ENCODE data around the gene NXPH4. TPM values are rescaled to one million over a fixed set of nuclear protein-coding genes. Genes with fewer than 3 reads are reported as not detected.

Gene NXPH4
- total RNA-seq, 1 donor from 2014 or later: 0.82 TPM

DNA sequence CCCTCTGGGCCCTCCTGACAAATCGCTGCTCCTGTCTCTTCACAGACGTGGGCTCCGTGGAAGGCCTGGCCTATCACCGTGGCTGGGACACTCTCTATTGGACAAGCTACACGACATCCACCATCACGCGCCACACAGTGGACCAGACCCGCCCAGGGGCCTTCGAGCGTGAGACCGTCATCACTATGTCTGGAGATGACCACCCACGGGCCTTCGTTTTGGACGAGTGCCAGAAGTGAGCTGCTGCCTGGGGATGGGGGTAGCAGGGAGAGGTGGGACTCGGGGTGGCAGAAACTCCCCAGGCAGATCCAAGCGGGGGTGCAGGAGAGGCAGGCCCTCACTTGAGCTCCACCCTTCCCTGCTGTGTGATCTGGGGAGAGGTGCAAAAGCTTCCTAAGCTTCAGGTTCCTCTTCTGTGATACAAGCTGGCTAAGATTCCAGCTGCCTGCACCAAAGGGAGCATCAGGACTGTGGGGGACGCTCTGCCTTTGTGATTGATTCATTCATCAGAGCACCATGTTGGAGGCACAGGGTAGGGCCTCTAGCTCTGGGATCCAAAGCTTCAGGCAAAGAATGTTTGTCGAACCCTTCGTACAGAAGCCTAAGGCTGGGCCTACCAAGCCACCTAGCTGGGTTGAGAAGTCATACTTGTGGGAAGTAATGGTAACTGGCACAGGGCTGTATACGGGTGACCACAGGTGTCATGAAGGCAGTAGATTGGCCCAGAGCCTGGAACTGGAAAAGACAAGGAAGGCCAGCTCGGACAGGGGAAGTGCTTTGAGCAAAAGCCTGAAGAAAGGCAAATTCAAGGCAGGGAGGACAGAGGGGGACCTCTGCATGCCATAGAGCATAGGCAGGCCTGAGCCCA lies 29.1 kb upstream of the NXPH4 start:
- peaks cover 5% of the 10 kb centered on the region for H3K4me1 Mint-ChIP-seq (ENCODE audit: low read depth)
- H3K36me3 Mint-ChIP-seq (ENCODE audit: low read depth): no peaks in the 10 kb centered on the region
- intact Hi-C loops (cut with micrococcal nuclease): loop anchor here (10.0 kb wide), 1 partner anchor 433 kb away; the partner anchor contains the start of gene PRIM1
- H3K27me3 Mint-ChIP-seq (ENCODE audit: low read depth): no peaks in the 10 kb centered on the region
- H3K9me3 Mint-ChIP-seq: no peaks in the 10 kb centered on the region
- H3K27ac Mint-ChIP-seq: no peak overlapping the region
- no peak overlapping the region for H3K4me3 Mint-ChIP-seq (ENCODE audit: low read depth)
- DNase-seq (ENCODE audit: low spot score): no peak

DNA sequence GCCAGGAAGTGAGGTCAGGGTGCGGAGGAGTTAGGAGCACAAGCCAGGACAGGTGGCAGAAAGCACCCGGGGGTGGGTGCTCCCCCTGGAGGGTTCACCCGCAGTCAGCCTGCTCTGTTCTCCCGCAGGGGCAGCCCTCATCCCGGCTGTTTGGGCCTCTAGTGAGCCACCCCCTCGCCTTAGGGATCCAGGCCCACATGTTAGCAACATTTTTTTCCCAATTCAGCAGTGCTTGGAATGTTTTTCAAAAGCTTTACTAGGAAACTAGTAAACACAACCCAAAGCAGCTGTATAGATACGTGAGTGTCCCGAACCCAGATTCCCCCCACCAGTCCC lies 28.5 kb upstream of the NXPH4 start:
- DNase-seq (ENCODE audit: low spot score): no peak
- intact Hi-C loops (cut with micrococcal nuclease): loop anchor here (10.0 kb wide), 1 partner anchor 433 kb away; the partner anchor contains the start of gene PRIM1
- Mint-ChIP-seq H3K27ac (no peak overlapping the region), H3K27me3 (ENCODE audit: low read depth) (no peaks in the 10 kb centered on the region), H3K9me3 (no peaks in the 10 kb centered on the region), H3K4me3 (ENCODE audit: low read depth) (no peak overlapping the region), H3K4me1 (ENCODE audit: low read depth) (peaks cover under 1% of the 10 kb centered on the region), H3K36me3 (ENCODE audit: low read depth) (no peaks in the 10 kb centered on the region)

DNA sequence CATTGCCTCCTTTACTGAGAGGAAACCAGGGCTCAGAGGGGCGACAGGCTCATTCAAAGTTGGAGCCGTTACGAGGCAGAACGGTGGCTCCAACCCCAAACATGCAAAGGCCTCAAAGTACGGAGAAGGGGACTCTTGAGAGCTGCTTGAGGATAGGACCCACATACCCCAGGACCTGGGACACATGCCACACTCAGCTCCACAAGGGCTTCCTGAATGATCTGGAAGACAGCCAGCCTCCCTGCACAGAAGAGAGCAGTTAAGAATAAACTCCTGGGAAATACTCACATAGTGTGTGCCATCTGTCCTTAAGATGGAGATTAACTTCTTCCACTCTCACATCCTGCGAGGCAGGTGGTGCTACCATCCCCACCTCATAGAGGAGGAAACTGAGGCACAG lies 26.6 kb upstream of the NXPH4 start:
- intact Hi-C loops (cut with micrococcal nuclease): no loop called here
- no peaks in the 10 kb centered on the region for H3K9me3 Mint-ChIP-seq
- no peak overlapping the region for H3K4me3 Mint-ChIP-seq (ENCODE audit: low read depth)
- no peak overlapping the region for H3K27ac Mint-ChIP-seq
- H3K27me3 Mint-ChIP-seq (ENCODE audit: low read depth): no peaks in the 10 kb centered on the region
- H3K4me1 Mint-ChIP-seq (ENCODE audit: low read depth): no peaks in the 10 kb centered on the region
- H3K36me3 Mint-ChIP-seq (ENCODE audit: low read depth): no peaks in the 10 kb centered on the region
- no peak for DNase-seq (ENCODE audit: low spot score)

GRCh38 chr12:57190821-57191220 lies 25.8 kb upstream of the NXPH4 start:
- DNase-seq (ENCODE audit: low spot score): no peak
- H3K9me3 Mint-ChIP-seq: no peaks in the 10 kb centered on the region
- no peak overlapping the region for H3K4me3 Mint-ChIP-seq (ENCODE audit: low read depth)
- no peaks in the 10 kb centered on the region for H3K4me1 Mint-ChIP-seq (ENCODE audit: low read depth)
- intact Hi-C loops (cut with micrococcal nuclease): no loop called here
- no peaks in the 10 kb centered on the region for H3K27me3 Mint-ChIP-seq (ENCODE audit: low read depth)
- H3K27ac Mint-ChIP-seq: no peak overlapping the region
- H3K36me3 Mint-ChIP-seq (ENCODE audit: low read depth): no peaks in the 10 kb centered on the region

DNA sequence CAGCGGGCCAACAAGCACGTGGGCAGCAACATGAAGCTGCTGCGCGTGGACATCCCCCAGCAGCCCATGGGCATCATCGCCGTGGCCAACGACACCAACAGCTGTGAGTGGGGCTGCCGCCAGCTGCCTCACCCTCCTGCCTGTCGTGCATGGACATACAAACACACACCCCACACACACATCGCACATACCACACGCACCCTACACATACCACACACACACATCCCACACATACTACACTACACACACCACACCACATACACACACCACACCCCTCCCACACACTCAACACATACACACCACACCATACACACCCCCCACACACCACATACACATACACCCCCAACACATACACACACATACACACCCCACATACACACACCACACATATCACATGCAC lies 25.2 kb upstream of the NXPH4 start:
- no peak overlapping the region for H3K27ac Mint-ChIP-seq
- H3K4me3 Mint-ChIP-seq (ENCODE audit: low read depth): no peak overlapping the region
- H3K36me3 Mint-ChIP-seq (ENCODE audit: low read depth): no peaks in the 10 kb centered on the region
- no peaks in the 10 kb centered on the region for H3K27me3 Mint-ChIP-seq (ENCODE audit: low read depth)
- intact Hi-C loops (cut with micrococcal nuclease): no loop called here
- DNase-seq (ENCODE audit: low spot score): no peak
- H3K4me1 Mint-ChIP-seq (ENCODE audit: low read depth): no peaks in the 10 kb centered on the region
- H3K9me3 Mint-ChIP-seq: no peaks in the 10 kb centered on the region

- no peak overlapping the region for H3K27ac Mint-ChIP-seq
- no peaks in the 10 kb centered on the region for H3K9me3 Mint-ChIP-seq
- no peak for DNase-seq (ENCODE audit: low spot score)
- intact Hi-C loops (cut with micrococcal nuclease): no loop called here
- H3K4me3 Mint-ChIP-seq (ENCODE audit: low read depth): no peak overlapping the region
- H3K4me1 Mint-ChIP-seq (ENCODE audit: low read depth): no peaks in the 10 kb centered on the region
- no peaks in the 10 kb centered on the region for H3K36me3 Mint-ChIP-seq (ENCODE audit: low read depth)
- H3K27me3 Mint-ChIP-seq (ENCODE audit: low read depth): no peaks in the 10 kb centered on the region
Observed at GRCh38 chr12:57192920-57193319, 23.7 kb upstream of the NXPH4 start.

DNA sequence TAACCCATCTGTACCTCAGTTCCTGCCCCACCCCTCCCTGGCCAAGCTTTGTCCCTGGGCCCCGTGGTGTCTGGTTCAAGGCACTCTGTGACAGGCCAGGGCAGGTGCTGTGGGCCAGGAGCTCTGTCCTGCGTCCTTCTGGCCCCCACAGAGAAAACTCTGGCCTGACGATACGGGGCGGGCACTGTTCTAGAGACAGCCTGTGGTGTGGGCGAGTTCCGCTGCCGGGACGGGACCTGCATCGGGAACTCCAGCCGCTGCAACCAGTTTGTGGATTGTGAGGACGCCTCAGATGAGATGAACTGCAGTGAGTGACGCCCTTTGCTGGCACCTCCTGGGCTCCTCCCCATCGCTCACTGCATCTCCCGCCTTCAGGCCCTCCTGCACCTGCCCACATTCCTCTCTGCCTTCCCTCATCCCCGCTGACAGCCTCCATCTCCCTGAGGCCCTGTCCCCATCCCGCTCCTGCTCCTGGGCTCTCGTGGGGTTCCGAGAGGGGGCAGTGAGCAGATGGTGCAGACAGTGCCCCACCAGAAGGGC lies 22.8 kb upstream of the NXPH4 start:
- no peak overlapping the region for H3K4me3 Mint-ChIP-seq (ENCODE audit: low read depth)
- H3K27me3 Mint-ChIP-seq (ENCODE audit: low read depth): no peaks in the 10 kb centered on the region
- intact Hi-C loops (cut with micrococcal nuclease): no loop called here
- H3K27ac Mint-ChIP-seq: no peak overlapping the region
- no peaks in the 10 kb centered on the region for H3K4me1 Mint-ChIP-seq (ENCODE audit: low read depth)
- H3K9me3 Mint-ChIP-seq: no peaks in the 10 kb centered on the region
- DNase-seq (ENCODE audit: low spot score): no peak
- H3K36me3 Mint-ChIP-seq (ENCODE audit: low read depth): no peaks in the 10 kb centered on the region

- intact Hi-C loops (cut with micrococcal nuclease): no loop called here
- Mint-ChIP-seq H3K36me3 (ENCODE audit: low read depth) (no peaks in the 10 kb centered on the region), H3K9me3 (no peaks in the 10 kb centered on the region), H3K4me1 (ENCODE audit: low read depth) (no peaks in the 10 kb centered on the region), H3K27ac (no peak overlapping the region), H3K4me3 (ENCODE audit: low read depth) (no peak overlapping the region), H3K27me3 (ENCODE audit: low read depth) (no peaks in the 10 kb centered on the region)
- no peak for DNase-seq (ENCODE audit: low spot score)
Observed at GRCh38 chr12:57194253-57194652, 22.3 kb upstream of the NXPH4 start.

DNA sequence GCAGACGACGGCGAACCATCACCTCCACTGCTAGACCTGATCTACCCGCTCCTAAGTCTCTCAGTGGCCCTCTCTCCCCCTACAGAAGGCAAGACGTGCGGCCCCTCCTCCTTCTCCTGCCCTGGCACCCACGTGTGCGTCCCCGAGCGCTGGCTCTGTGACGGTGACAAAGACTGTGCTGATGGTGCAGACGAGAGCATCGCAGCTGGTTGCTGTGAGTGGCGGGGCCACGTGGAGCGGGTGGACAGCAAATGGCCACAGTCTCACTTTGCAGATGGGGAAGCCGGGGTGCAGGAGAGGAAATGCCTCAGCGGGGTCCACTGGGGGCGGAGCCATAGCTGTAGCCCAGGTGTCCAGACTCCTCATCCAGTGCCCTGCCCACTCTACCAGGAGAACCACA lies 21.4 kb upstream of the NXPH4 start:
- Mint-ChIP-seq H3K4me1 (ENCODE audit: low read depth) (no peaks in the 10 kb centered on the region), H3K4me3 (ENCODE audit: low read depth) (no peak overlapping the region), H3K9me3 (no peaks in the 10 kb centered on the region), H3K27ac (no peak overlapping the region), H3K27me3 (ENCODE audit: low read depth) (no peaks in the 10 kb centered on the region), H3K36me3 (ENCODE audit: low read depth) (no peaks in the 10 kb centered on the region)
- no peak for DNase-seq (ENCODE audit: low spot score)
- intact Hi-C loops (cut with micrococcal nuclease): no loop called here

- Mint-ChIP-seq H3K27ac (no peak overlapping the region), H3K4me3 (ENCODE audit: low read depth) (no peak overlapping the region), H3K27me3 (ENCODE audit: low read depth) (no peaks in the 10 kb centered on the region), H3K9me3 (no peaks in the 10 kb centered on the region), H3K4me1 (ENCODE audit: low read depth) (no peaks in the 10 kb centered on the region), H3K36me3 (ENCODE audit: low read depth) (no peaks in the 10 kb centered on the region)
- intact Hi-C loops (cut with micrococcal nuclease): no loop called here
- DNase-seq (ENCODE audit: low spot score): no peak
Observed at GRCh38 chr12:57195611-57196371, 20.8 kb upstream of the NXPH4 start.

DNA sequence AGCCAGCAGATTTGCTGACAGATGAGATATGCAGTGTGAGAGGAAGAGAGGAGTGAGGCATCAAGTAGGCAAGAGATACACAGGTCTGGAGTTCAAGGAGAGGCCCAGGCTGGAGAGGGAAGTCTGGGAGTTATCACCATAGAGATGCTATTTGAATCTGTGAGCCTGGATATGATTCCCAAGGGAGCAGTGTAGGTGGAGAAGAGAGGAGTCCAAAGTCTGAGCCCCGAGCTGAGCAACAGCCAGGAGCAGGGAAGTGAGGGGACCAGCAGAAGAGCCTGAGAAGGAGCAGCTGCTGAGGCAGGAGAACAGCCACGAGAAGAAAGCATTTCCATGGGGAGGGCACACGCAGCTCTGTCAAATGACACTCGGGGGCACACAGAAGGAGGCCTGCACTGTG lies 20.2 kb upstream of the NXPH4 start:
- intact Hi-C loops (cut with micrococcal nuclease): no loop called here
- Mint-ChIP-seq H3K4me1 (ENCODE audit: low read depth) (no peaks in the 10 kb centered on the region), H3K27me3 (ENCODE audit: low read depth) (no peaks in the 10 kb centered on the region), H3K4me3 (ENCODE audit: low read depth) (no peak overlapping the region), H3K36me3 (ENCODE audit: low read depth) (no peaks in the 10 kb centered on the region), H3K9me3 (no peaks in the 10 kb centered on the region), H3K27ac (no peak overlapping the region)
- DNase-seq (ENCODE audit: low spot score): no peak

- no peak for DNase-seq (ENCODE audit: low spot score)
- intact Hi-C loops (cut with micrococcal nuclease): no loop called here
- H3K9me3 Mint-ChIP-seq: no peaks in the 10 kb centered on the region
- no peak overlapping the region for H3K27ac Mint-ChIP-seq
- no peaks in the 10 kb centered on the region for H3K4me1 Mint-ChIP-seq (ENCODE audit: low read depth)
- no peaks in the 10 kb centered on the region for H3K36me3 Mint-ChIP-seq (ENCODE audit: low read depth)
- H3K27me3 Mint-ChIP-seq (ENCODE audit: low read depth): no peaks in the 10 kb centered on the region
- no peak overlapping the region for H3K4me3 Mint-ChIP-seq (ENCODE audit: low read depth)
Observed at GRCh38 chr12:57196956-57197355, 19.6 kb upstream of the NXPH4 start.

- H3K36me3 Mint-ChIP-seq (ENCODE audit: low read depth): no peaks in the 10 kb centered on the region
- no peaks in the 10 kb centered on the region for H3K4me1 Mint-ChIP-seq (ENCODE audit: low read depth)
- H3K9me3 Mint-ChIP-seq: no peaks in the 10 kb centered on the region
- intact Hi-C loops (cut with micrococcal nuclease): no loop called here
- no peak overlapping the region for H3K27ac Mint-ChIP-seq
- no peaks in the 10 kb centered on the region for H3K27me3 Mint-ChIP-seq (ENCODE audit: low read depth)
- no peak for DNase-seq (ENCODE audit: low spot score)
- H3K4me3 Mint-ChIP-seq (ENCODE audit: low read depth): no peak overlapping the region
Observed at GRCh38 chr12:57198329-57198728, 18.3 kb upstream of the NXPH4 start.

All from activated T-helper 2 cell treated with anti-CD3 and anti-CD28 coated beads, Interferon-gamma antibody, Interleukin-2, Interleukin-4, amounts not matched to agents 10 μg/mL and 5 μg/mL and 100 μg/mL, durations not matched to agents 14 hours and 24 hours and 36 hours (primary cell).